Panc1 (cell line): Measurements from ENCODE around the gene COL4A2.

Experiments used
- POLR2AphosphoS5 ChIP-seq: IDR thresholded peaks from 2 replicates; pipeline ENCODE4 v1.6.1; 2012; ENCODE audit warnings: mild to moderate bottlenecking, low read depth, low read length, moderate library complexity
- REST ChIP-seq, 2 experiments: IDR thresholded peaks; 2 replicates each; pipeline ENCODE4 v1.6.1; 2011 to 2012; ENCODE audit warnings: low read depth in 2 of 2, control low read depth in 1 of 2, low read length in 1 of 2, mild to moderate bottlenecking in 1 of 2, moderate library complexity in 1 of 2; ENCODE audit not compliant: insufficient read depth in 1 of 2
- SIN3A ChIP-seq: IDR thresholded peaks from 2 replicates; pipeline ENCODE4 v1.6.1; 2012; ENCODE audit warnings: low read depth, mild to moderate bottlenecking, low read length, moderate library complexity, borderline replicate concordance; ENCODE audit not compliant: insufficient read depth
- TF ChIP-seq, protein P1 (sequence below): fragments of 450-650 bp; IDR thresholded peaks from 2 replicates; pipeline ENCODE4 v1.5.1; 2017; ENCODE audit warnings: mild to moderate bottlenecking

GRCh38 chr13:110367620-110368019 is 60.5 kb downstream of the COL4A2 start:
- TF ChIP-seq, protein P1, sequence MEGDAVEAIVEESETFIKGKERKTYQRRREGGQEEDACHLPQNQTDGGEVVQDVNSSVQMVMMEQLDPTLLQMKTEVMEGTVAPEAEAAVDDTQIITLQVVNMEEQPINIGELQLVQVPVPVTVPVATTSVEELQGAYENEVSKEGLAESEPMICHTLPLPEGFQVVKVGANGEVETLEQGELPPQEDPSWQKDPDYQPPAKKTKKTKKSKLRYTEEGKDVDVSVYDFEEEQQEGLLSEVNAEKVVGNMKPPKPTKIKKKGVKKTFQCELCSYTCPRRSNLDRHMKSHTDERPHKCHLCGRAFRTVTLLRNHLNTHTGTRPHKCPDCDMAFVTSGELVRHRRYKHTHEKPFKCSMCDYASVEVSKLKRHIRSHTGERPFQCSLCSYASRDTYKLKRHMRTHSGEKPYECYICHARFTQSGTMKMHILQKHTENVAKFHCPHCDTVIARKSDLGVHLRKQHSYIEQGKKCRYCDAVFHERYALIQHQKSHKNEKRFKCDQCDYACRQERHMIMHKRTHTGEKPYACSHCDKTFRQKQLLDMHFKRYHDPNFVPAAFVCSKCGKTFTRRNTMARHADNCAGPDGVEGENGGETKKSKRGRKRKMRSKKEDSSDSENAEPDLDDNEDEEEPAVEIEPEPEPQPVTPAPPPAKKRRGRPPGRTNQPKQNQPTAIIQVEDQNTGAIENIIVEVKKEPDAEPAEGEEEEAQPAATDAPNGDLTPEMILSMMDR = no peak
- TF ChIP-seq POLR2AphosphoS5 (no peak), SIN3A (no peak), REST (IDR thresholded peaks at IDR 0.05; ENCODE audit: insufficient read depth in 1 of 2, low read depth in 2 of 2, low read length in 1 of 2) (no peak)
